ENCODE measurements around the gene CRYBA4.
A peak's percentile ranks its signal among the peaks of the same experiment; 100 is the strongest.

The CRYBA4 gene
- 0 to 0.08 (median 0) reads per million in 4 donors for total RNA-seq

GRCh38 chr22:26621663-26622062 is at the start of gene CRYBA4:
TSS of gene CRYBA4 (plus strand) at chr22:26621963. CDS start at chr22:26622597, 634 bp downstream.
- DNase-seq = no peak

- DNase-seq = no peak
These were observed 48.6 kb upstream of the CRYBA4 start for GRCh38 chr22:26573026-26573662.

GRCh38 chr22:26574001-26574723 is 47.6 kb upstream of the CRYBA4 start:
- no peak for DNase-seq

GRCh38 chr22:26576026-26576680 is 45.6 kb upstream of the CRYBA4 start:
- no peak for DNase-seq

- no peak for DNase-seq
These were observed 44.7 kb upstream of the CRYBA4 start for GRCh38 chr22:26577081-26577480.

- DNase-seq = peak in 4 of 5 donors; percentile 22 to 71 (median 32)
These were observed 42.4 kb upstream of the CRYBA4 start for GRCh38 chr22:26579331-26579886.

GRCh38 chr22:26580240-26580962 is 41.4 kb upstream of the CRYBA4 start:
- no peak for DNase-seq

- no peak for DNase-seq
These were observed 40.7 kb upstream of the CRYBA4 start for GRCh38 chr22:26581026-26581425.

GRCh38 chr22:26581633-26582168 is 40.1 kb upstream of the CRYBA4 start:
- DNase-seq = no peak

- no peak for DNase-seq
These were observed 37.8 kb upstream of the CRYBA4 start for GRCh38 chr22:26584010-26584409.

GRCh38 chr22:26585104-26585790 is 36.5 kb upstream of the CRYBA4 start:
- no peak for DNase-seq

- no peak for DNase-seq
These were observed 35.0 kb upstream of the CRYBA4 start for GRCh38 chr22:26586556-26587325.

GRCh38 chr22:26587991-26588613 is 33.7 kb upstream of the CRYBA4 start:
- DNase-seq = no peak

- no peak for DNase-seq
These were observed 32.9 kb upstream of the CRYBA4 start for GRCh38 chr22:26588729-26589366.

- DNase-seq = peak in 4 of 5 donors; percentile 21 to 29 (median 22)
These were observed 32.4 kb upstream of the CRYBA4 start for GRCh38 chr22:26589367-26589844.

- DNase-seq = peak; percentile 69 to 81 (median 70)
These were observed 31.7 kb upstream of the CRYBA4 start, which contains the start of gene TPST2 for GRCh38 chr22:26589845-26590736. TSS of gene TPST2 (minus strand) at chr22:26590132. CDS start at chr22:26541630, 48,502 bp downstream.

GRCh38 chr22:26592421-26592891 is 29.3 kb upstream of the CRYBA4 start:
- DNase-seq = peak in 4 of 5 donors; percentile 14 to 83 (median 22)

- no peak for DNase-seq
These were observed 28.0 kb upstream of the CRYBA4 start for GRCh38 chr22:26593763-26594162.
